Measurements from ENCODE around the gene TADA2B.

Gene TADA2B

GRCh38 chr4:7009564-7009963, 33.6 kb upstream of the TADA2B start:
- no peak overlapping the region for H3K4me3 ChIP-seq (ENCODE audit: low read depth, low read length)
- TF ChIP-seq CTCF (IDR thresholded peaks at IDR 0.05; ENCODE audit: borderline replicate concordance, insufficient read depth, low read depth, low read length): no peak

GRCh38 chr4:7013175-7013574, 30.0 kb upstream of the TADA2B start:
- no peak overlapping the region for H3K4me3 ChIP-seq (ENCODE audit: low read depth, low read length)

DNA sequence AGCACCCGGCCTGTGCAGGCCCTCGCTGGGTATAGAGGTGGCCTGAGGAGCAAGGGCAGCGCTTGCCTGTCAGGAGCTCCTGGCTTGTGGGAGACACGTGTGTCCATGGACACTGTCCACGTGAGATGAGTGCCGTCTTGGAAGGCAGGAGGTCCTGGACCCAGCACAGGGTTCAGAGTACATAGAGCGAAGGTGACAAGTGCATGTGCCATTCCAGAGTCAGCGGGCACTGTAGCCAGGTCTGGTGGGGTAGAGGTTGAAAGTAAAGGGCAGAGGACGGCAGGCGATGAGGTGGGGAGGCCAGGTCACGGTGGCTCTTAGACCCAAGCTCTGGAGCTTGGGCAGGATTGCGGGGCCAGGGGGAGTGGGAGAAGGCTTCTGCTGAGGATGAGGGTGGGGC, 28.4 kb upstream of the TADA2B start:
- H3K4me3 ChIP-seq (ENCODE audit: low read depth, low read length): no peak overlapping the region
- TF ChIP-seq CTCF (IDR thresholded peaks at IDR 0.05; ENCODE audit: borderline replicate concordance, insufficient read depth, low read depth, low read length): no peak

More at GRCh38 chr4:7013175-7013574, 30.0 kb upstream of the TADA2B start:
- TF ChIP-seq CTCF (IDR thresholded peaks at IDR 0.05; ENCODE audit: borderline replicate concordance, insufficient read depth, low read depth, low read length): no peak

DNA sequence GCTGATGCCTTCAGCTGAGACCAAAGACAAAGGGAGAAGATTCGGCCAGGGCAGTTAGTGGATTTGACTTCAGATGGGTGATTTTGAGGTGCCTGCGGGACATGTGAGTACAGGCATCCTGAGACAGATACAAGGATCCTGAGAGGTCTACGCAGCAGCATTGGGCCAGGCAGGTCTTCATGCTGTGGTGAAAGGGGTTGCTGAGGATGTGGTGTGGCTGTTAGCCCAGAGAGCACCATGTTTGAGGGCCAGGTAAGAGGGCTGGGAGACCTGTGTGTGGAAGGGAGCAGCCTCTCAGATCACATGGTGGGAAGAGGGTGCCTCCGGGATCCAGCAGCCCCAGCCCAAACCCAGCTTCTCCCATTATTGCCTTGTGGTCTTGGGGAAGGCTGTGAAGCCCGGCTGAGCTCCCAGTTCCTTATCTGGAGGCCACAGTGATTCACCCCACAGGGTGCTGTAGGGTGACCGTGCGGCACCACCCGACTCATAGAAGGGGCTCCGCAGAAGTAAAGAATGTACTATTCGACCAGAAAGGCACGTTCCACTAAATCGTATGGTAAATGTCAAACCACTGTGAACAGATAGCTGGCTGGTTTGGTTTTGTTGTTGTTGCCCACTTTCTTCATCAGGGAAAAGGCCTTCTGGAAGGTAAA, 27.7 kb upstream of the TADA2B start:
- TF ChIP-seq CTCF (IDR thresholded peaks at IDR 0.05; ENCODE audit: borderline replicate concordance, insufficient read depth, low read depth, low read length): no peak
- H3K4me3 ChIP-seq (ENCODE audit: low read depth, low read length): no peak overlapping the region

- no peak for TF ChIP-seq CTCF (IDR thresholded peaks at IDR 0.05; ENCODE audit: borderline replicate concordance, insufficient read depth, low read depth, low read length)
- no peak overlapping the region for H3K4me3 ChIP-seq (ENCODE audit: low read depth, low read length)
These were observed 27.1 kb upstream of the TADA2B start for GRCh38 chr4:7016086-7016485.

GRCh38 chr4:7016512-7016911, 26.7 kb upstream of the TADA2B start:
- H3K4me3 ChIP-seq (ENCODE audit: low read depth, low read length): no peak overlapping the region
- TF ChIP-seq CTCF (IDR thresholded peaks at IDR 0.05; ENCODE audit: borderline replicate concordance, insufficient read depth, low read depth, low read length): no peak

- TF ChIP-seq CTCF (IDR thresholded peaks at IDR 0.05; ENCODE audit: borderline replicate concordance, insufficient read depth, low read depth, low read length): no peak
- no peak overlapping the region for H3K4me3 ChIP-seq (ENCODE audit: low read depth, low read length)
These were observed 25.6 kb upstream of the TADA2B start for GRCh38 chr4:7017446-7018048.
